NT2/D1 (cell line): ENCODE measurements around the gene TSNAXIP1.

Experiments used
- YY1 ChIP-seq: IDR thresholded peaks from 2 replicates; pipeline ENCODE4 v1.6.1; 2011; ENCODE audit not compliant: insufficient read length, insufficient read depth
- ZNF274 ChIP-seq: IDR thresholded peaks from 2 replicates; pipeline ENCODE4 v1.6.1; 2011; ENCODE audit warnings: mild to moderate bottlenecking, low read depth, low read length

GRCh38 chr16:67856927-67857546, 50.3 kb downstream of the TSNAXIP1 start:
- TF ChIP-seq ZNF274 (no peak), YY1 (no peak)
